Cerebellar nuclear complex (tissue), 1 donor: Measurements from ENCODE around the gene PPAN.

Experiments used
- DNase-seq, 2 experiments: peaks; one replicate each; lab custom pipeline; 2025; lab: John Stamatoyannopoulos, UW

The PPAN gene

DNA sequence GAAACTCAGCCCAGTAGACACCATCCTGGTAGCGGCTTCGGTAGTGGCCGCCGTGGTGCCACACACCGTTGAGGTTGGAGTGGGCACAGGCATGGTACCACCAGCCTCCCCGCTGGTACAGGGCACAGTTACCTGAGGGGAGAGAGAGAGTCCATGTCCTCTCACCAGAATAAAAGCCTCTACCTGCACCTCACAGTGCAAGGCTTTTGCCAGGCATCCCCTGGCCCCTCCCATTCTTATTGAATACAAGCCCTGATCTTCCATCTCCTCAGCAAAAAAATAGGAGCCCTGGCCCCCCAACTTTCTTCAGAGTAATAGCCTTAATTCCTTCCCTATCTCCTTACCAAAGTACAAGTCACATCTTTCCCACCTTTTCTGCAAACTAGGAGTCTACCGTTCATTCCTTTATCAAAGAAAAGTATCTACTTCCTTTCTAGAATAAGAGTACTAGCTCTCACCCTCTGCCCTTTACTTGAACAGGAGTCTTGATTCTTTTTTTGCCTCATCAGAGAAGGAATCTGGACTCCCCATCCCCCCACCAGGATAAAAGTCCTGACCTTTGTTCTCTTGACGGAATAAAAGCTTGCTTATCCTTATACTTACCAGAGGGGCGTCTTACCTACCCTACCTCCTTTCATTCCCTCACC lies 13.4 kb upstream of the PPAN start:
- no peak for DNase-seq

DNA sequence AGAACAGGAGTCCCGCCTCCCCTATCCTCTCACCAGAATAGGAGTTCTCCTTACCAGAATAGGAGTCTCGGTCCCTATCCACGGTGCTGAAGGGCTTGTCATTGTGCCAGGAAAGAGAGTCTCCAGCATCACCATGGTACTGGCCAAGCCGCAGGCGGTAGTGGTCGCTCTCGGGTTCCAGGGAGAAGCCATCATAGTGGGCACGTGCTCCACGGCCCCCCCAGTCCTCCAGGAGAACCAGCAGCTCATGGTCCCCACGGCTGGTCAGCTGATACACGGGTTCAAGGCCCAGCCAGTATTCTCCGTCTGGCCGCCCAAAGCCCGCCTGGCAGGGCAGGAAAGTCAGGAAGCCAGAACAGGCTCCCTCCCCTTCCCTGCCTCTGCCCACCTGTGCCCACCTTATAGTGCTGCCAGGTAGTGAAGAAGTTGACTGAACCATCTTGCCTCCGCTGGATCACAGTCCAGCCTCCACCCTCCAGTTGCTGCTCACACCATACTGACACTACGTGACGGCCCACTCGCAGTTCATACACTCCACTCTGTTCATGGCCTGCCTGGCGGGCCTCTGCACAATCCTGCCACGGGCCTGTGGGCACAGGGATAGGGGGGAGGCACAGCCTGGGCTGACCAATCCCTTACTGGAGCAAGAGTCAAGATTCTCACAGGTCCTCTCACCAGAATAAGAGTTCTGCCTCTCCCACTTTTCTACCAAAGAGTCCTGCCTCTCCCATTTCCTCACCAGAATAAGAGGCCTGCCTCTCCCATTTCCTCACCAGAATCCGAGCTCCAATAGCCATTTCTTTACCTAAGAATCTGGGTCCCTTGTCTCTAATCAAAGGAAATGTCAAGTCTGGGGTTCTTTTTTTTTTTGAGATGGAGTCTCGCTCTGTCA lies 12.6 kb upstream of the PPAN start:
- DNase-seq: no peak

GRCh38 chr19:10095622-10095947 lies 10.6 kb upstream of the PPAN start:
- DNase-seq: no peak

GRCh38 chr19:10095948-10096614 lies 10.1 kb upstream of the PPAN start:
- DNase-seq: no peak

- DNase-seq: no peak
Observed at GRCh38 chr19:10096615-10096963, 9.6 kb upstream of the PPAN start.

GRCh38 chr19:10100163-10100785 lies 5.9 kb upstream of the PPAN start:
- no peak for DNase-seq

GRCh38 chr19:10102787-10103236 lies 3.4 kb upstream of the PPAN start:
- DNase-seq: no peak

- no peak for DNase-seq
Observed at GRCh38 chr19:10104130-10104513, 2.0 kb upstream of the PPAN start.

DNA sequence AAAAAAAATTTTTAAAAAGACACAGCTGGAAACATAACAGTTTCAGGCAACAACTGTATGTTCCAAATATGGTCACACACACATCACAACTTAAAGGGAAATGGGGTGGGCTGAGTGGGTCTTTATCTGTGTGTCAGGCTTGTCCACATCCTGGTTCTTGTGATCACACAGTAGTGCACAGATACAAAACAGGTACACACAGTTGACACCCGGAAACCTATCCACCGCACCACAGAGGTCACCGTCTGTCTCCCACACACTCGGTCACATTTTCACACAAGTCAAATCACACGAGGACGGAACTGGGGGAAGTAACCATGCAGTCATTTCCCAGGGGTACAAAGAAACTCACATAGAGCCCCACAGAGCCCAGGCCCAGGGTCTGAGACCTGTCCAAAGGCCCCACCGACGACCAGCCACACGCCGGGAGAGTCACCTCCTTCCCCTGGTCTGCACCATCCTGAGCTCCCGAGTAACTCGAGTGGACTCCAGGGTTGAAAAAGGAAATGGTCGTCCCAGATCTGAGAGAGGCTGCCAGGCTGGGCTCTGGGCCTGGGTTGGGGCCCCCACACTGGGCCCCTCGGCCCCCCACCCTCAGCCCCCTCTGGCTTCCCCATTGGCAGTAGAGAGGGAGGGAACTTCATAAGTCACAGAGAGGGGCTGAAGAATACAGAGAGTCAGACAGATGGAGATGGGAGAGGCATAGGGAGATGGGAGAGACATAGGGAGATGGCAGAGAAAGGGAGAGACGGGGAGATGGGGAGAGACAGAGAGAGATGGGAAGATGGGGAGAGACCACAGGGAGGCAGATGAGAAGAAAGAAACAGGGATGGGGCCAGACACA lies 1.3 kb upstream of the PPAN start:
- DNase-seq: no peak

- DNase-seq: no peak
Observed at GRCh38 chr19:10105509-10106099, 558 bp upstream of the PPAN start.

- no peak for DNase-seq
Observed at GRCh38 chr19:10107254-10107653, 1.1 kb downstream of the PPAN start.

GRCh38 chr19:10107817-10108367 lies 1.7 kb downstream of the PPAN start:
- DNase-seq: no peak

DNA sequence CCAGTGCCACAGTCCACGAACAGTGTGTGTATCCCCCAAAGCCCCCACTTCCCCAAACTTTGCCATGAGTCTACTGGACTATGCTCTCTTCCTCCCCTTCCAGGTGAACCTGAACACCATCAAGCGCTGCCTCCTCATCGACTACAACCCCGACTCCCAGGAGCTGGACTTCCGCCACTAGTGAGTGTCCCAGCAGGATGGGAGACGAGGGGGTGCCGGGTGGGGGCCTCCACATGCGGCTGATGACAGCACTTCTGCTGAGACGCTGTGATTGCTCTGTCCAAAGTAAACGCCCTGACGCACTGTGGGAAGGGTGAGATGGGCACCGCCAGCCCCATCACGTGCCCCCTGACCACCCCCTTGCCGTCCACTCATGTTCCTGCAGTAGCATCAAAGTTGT lies 3.4 kb downstream of the PPAN start:
- no peak for DNase-seq

- no peak for DNase-seq
Observed at GRCh38 chr19:10110076-10110971, 4.2 kb downstream of the PPAN start.

GRCh38 chr19:10110972-10111317 lies 4.8 kb downstream of the PPAN start:
- DNase-seq: no peak

- DNase-seq: no peak
Observed at GRCh38 chr19:10111405-10111811, 5.2 kb downstream of the PPAN start, which contains the start of gene P2RY11. TSS of gene P2RY11 (plus strand) at chr19:10111693. CDS start at chr19:10111722, 29 bp downstream.

- DNase-seq: no peak
Observed at GRCh38 chr19:10112037-10112761, 6.0 kb downstream of the PPAN start.

GRCh38 chr19:10112895-10113591 lies 6.9 kb downstream of the PPAN start:
- DNase-seq: no peak

DNA sequence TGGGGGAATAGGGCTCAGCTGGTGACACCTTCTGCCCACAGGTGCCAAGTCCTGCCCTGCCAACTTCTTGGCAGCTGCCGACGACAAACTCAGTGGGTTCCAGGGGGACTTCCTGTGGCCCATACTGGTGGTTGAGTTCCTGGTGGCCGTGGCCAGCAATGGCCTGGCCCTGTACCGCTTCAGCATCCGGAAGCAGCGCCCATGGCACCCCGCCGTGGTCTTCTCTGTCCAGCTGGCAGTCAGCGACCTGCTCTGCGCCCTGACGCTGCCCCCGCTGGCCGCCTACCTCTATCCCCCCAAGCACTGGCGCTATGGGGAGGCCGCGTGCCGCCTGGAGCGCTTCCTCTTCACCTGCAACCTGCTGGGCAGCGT lies 7.4 kb downstream of the PPAN start:
- no peak for DNase-seq
